GM19467 (cell line): ENCODE data around the gene CHEK1.
"Not testable (repeated sequence)": the region's sequence is repeated elsewhere in the genome, so short reads cannot be mapped to it uniquely, and the experiment has no call there.

Experiments used
- ATAC-seq: cut with Tn5 transposase; IDR thresholded peaks from one replicate; pipeline ENCODE4 v1.9.1; 2021; ENCODE audit warnings: mild to moderate bottlenecking, moderate library complexity; ENCODE audit not compliant: unreplicated experiment

Gene CHEK1

GRCh38 chr11:125690006-125690405, 65.0 kb downstream of the CHEK1 start:
- no peak for ATAC-seq

GRCh38 chr11:125692887-125693286, 67.9 kb downstream of the CHEK1 start:
- ATAC-seq = no peak

GRCh38 chr11:125694951-125695350, 70.0 kb downstream of the CHEK1 start:
- ATAC-seq = no peak

GRCh38 chr11:125701018-125701610, 76.2 kb downstream of the CHEK1 start:
- no peak for ATAC-seq

- ATAC-seq = no peak
Observed at GRCh38 chr11:125701858-125702621, 77.1 kb downstream of the CHEK1 start.

- not testable (repeated sequence) for ATAC-seq
Observed at GRCh38 chr11:125704686-125705085, 79.7 kb downstream of the CHEK1 start.

GRCh38 chr11:125720781-125721180, 95.8 kb downstream of the CHEK1 start:
- ATAC-seq = no peak

GRCh38 chr11:125724125-125724524, 99.2 kb downstream of the CHEK1 start:
- no peak for ATAC-seq
